K562 (cell line): ENCODE results near the gene SMAD5. TPM values are rescaled to one million over a fixed set of nuclear protein-coding genes. Genes with fewer than 3 reads are reported as not detected.

Experiments used
- ATAC-seq: fragments of 200-7000 bp; cut with Tn5 transposase; 3 replicates; pipeline ENCODE4 v1.9.1; 2020; ENCODE audit warnings: moderate library complexity
- BruUV-seq: library from RNA; stranded (reverse); fragments of 400-500 nt; replicated peaks from 2 replicates; lab custom pipeline; 2021; lab: Mats Ljungman, UMichigan
- CTCF ChIA-PET: fragments of 300-600 bp; formaldehyde crosslinking; extraction: SDS; loops from one replicate; lab custom pipeline; 2021; ENCODE audit warnings: low intra/inter-chr PET ratio; lab: Yijun Ruan, JAX
- POLR2A ChIA-PET: fragments of 300-600, 350-650 bp; sonication (Branson Sonifier 250); formaldehyde crosslinking; extraction: SDS; loops from one replicate; lab custom pipeline; 2021; ENCODE audit warnings: antibody characterized with exemption, inconsistent platforms; lab: Yijun Ruan, JAX
- DNase-seq, 4 experiments: peaks; one replicate each; pipeline versions ENCODE4 v3.0.0 to v3.0.0-alpha.2; 2011 to 2018; ENCODE audit warnings: low spot score in 3 of 4, mixed read lengths in 3 of 4; ENCODE audit errors: extremely low read depth in 1 of 4
- FAIRE-seq: peaks from 2 replicates; lab custom pipeline; 2011; peaks lifted over from hg19 to GRCh38; lab: Jason Lieb, UNC
- H2AFZ ChIP-seq: 2 replicates; pipeline ENCODE4 v1.6.0; 2011; ENCODE audit warnings: low read depth, low read length, control low read depth, inconsistent platforms
- H3K27ac ChIP-seq: fragments of 200-600 bp; 3 replicates; pipeline ENCODE4 v1.8.0; 2011; ENCODE audit warnings: low read depth, mild to moderate bottlenecking, control low read depth, inconsistent platforms, low read length, moderate library complexity, mixed read lengths; ENCODE audit errors: extremely low read depth
- H3K27me3 ChIP-seq, 2 experiments: fragments of 300-600 bp in 1 of 2; 2 replicates in 1 of 2; 3 replicates in 1 of 2; pipeline versions ENCODE4 v1.6.0 to v1.8.0; 2011; ENCODE audit warnings: inconsistent platforms in 2 of 2, low read length in 2 of 2, mild to moderate bottlenecking in 1 of 2, mixed read lengths in 1 of 2, moderate library complexity in 1 of 2; ENCODE audit not compliant: control insufficient read depth in 2 of 2, insufficient read depth in 2 of 2
- H3K36me3 ChIP-seq: fragments of 300-600 bp; 3 replicates; pipeline ENCODE4 v1.8.0; 2011; ENCODE audit warnings: mild to moderate bottlenecking, low read length, inconsistent platforms; ENCODE audit not compliant: control insufficient read depth, insufficient read depth
- H3K4me1 ChIP-seq, 2 experiments: fragments of 200-600 bp in 1 of 2; replicated peaks in 1 of 2; 2 replicates in 1 of 2; 3 replicates in 1 of 2; pipeline versions ENCODE4 v1.5.1 to v1.8.0; 2011; ENCODE audit warnings: inconsistent platforms in 2 of 2, low read length in 2 of 2, mild to moderate bottlenecking in 1 of 2, mixed read lengths in 1 of 2, moderate library complexity in 1 of 2; ENCODE audit not compliant: control insufficient read depth in 2 of 2, insufficient read depth in 2 of 2
- H3K4me2 ChIP-seq: 2 replicates; pipeline ENCODE4 v1.6.1; 2011; ENCODE audit warnings: low read length, control low read depth, inconsistent platforms, mixed read lengths; ENCODE audit not compliant: insufficient read depth
- H3K4me3 ChIP-seq: fragments of 200-600 bp; sonication (generic), shearing (Covaris generic); 2 replicates; pipeline ENCODE4 v1.5.1; 2016; ENCODE audit warnings: control low read depth, inconsistent platforms
- H3K79me2 ChIP-seq: fragments of 200-600 bp; 3 replicates; pipeline ENCODE4 v1.8.0; 2011; ENCODE audit warnings: low read length, inconsistent platforms; ENCODE audit not compliant: control insufficient read depth, insufficient read depth
- H3K9ac ChIP-seq, 2 experiments: 2 replicates each; pipeline versions ENCODE4 v1.6.0 to v1.6.1; 2011; ENCODE audit warnings: low read depth in 2 of 2, low read length in 2 of 2, control low read depth in 1 of 2, inconsistent platforms in 1 of 2, mild to moderate bottlenecking in 1 of 2, mixed read lengths in 1 of 2; ENCODE audit not compliant: insufficient read depth in 1 of 2
- H3K9me1 ChIP-seq: one replicate; pipeline ENCODE4 v1.6.0; 2011; ENCODE audit warnings: inconsistent platforms, mild to moderate bottlenecking, low read length, moderate library complexity; ENCODE audit not compliant: control insufficient read depth, insufficient read depth
- H3K9me3 ChIP-seq: replicated peaks from 2 replicates; pipeline ENCODE4 v1.5.1; 2011; ENCODE audit warnings: low read depth, low read length, inconsistent platforms; ENCODE audit not compliant: control insufficient read depth, insufficient read depth
- H4K20me1 ChIP-seq: replicated peaks from 2 replicates; pipeline ENCODE4 v1.6.1; 2011; ENCODE audit warnings: low read length, inconsistent platforms, mixed read lengths; ENCODE audit not compliant: control insufficient read depth, insufficient read depth
- CXXC5 ChIP-seq: fragments of 250-450 bp; sonication (Bioruptor Pico); IDR thresholded peaks from 2 replicates; pipeline ENCODE4 v1.8.0; 2022; ENCODE audit warnings: inconsistent platforms, mild to moderate bottlenecking, moderate library complexity
- ETV1 ChIP-seq: fragments of 450-650 bp; conservative IDR thresholded peaks from 2 replicates; pipeline ENCODE4 v1.6.1; 2016; ENCODE audit warnings: missing genetic modification characterization, control low read depth, low read depth, missing compliant biosample characterization
- L3MBTL2 ChIP-seq: fragments of 450-650 bp; IDR thresholded peaks from 2 replicates; pipeline ENCODE4 v1.6.1; 2016; ENCODE audit warnings: mild to moderate bottlenecking, moderate library complexity
- MEF2A ChIP-seq: IDR thresholded peaks from 2 replicates; pipeline ENCODE4 v1.6.1; 2011; ENCODE audit warnings: low read depth, mild to moderate bottlenecking, low read length, moderate library complexity; ENCODE audit not compliant: control insufficient read depth
- NRF1 ChIP-seq, 2 experiments: fragments of 450-650 bp; IDR thresholded peaks in 1 of 2; conservative IDR thresholded peaks in 1 of 2; 2 replicates each; pipeline ENCODE4 v1.6.1; 2014; ENCODE audit warnings: mild to moderate bottlenecking in 2 of 2
- ZNF766 ChIP-seq: fragments of 200-800 bp; sonication (Bioruptor generic); conservative IDR thresholded peaks from 2 replicates; pipeline ENCODE4 v1.6.1; 2016; ENCODE audit warnings: missing genetic modification characterization, missing compliant biosample characterization
- WGBS: fragments of 100-300 bp; shearing (Covaris generic); methylation state at CpG from one replicate; pipeline ENCODE4 v1.1.6; 2016; ENCODE audit warnings: low coverage, mixed read lengths; ENCODE audit not compliant: insufficient coverage; ENCODE audit errors: missing lambda C conversion rate; 5-methylcytosine and 5-hydroxymethylcytosine counted together
- in situ Hi-C: fragments of 300-500 bp; cut with MboI; formaldehyde crosslinking; loops from 4 replicates; pipeline ENCODE4 v1.15.0; 2018; ENCODE audit warnings: inconsistent platforms, mixed read lengths
- intact Hi-C: fragments of 100-400 bp; cut with micrococcal nuclease; formaldehyde crosslinking; loops from 2 replicates; pipeline ENCODE4 v1.14.2; 2022
- polyA plus RNA-seq, 8 experiments: library from polyadenylated mRNA; depleted of rRNA in 4 of 8; stranded (reverse) in 5 of 8; unstranded in 3 of 8; fragments of >200 nt; fragmentation: Nextera tagmentation in 2 of 8; fragmentation: Illumina TruSeq in 1 of 8; extraction: Ambion mirVana in 2 of 8; extraction: Trizol in 1 of 8; gene quantifications; 2 replicates each; pipeline versions ENCODE4 v1.2.1 to v1.2.3, GENCODE V29; 2011 to 2014; ENCODE audit warnings: inconsistent platforms in 1 of 8, missing spikeins in 1 of 8
- total RNA-seq, 7 experiments: library from RNA; depleted of rRNA in 6 of 7; stranded (reverse); fragments of >200 nt in 6 of 7; fragmentation: Illumina TruSeq in 2 of 7; extraction: Trizol in 2 of 7; gene quantifications; 2 replicates each; pipeline versions ENCODE4 v1.2.1 to v1.2.3, GENCODE V29; 2011 to 2021; ENCODE audit warnings: low replicate concordance in 1 of 7
- TF ChIP-seq, protein P1 (sequence below): sonication (generic); formaldehyde crosslinking; IDR thresholded peaks from 2 replicates; pipeline ENCODE4 v1.8.0; 2022; ENCODE audit warnings: missing genetic modification reagents, mild to moderate bottlenecking, moderate library complexity, borderline replicate concordance
- TF ChIP-seq, protein P2 (sequence below): sonication (generic); formaldehyde crosslinking; IDR thresholded peaks from 2 replicates; pipeline ENCODE4 v1.9.0; 2022; ENCODE audit warnings: mild to moderate bottlenecking, missing genetic modification reagents
- TF ChIP-seq, protein P3 (sequence below), 2 experiments: fragments of 450-650 bp; formaldehyde crosslinking in 1 of 2; IDR thresholded peaks; 2 replicates each; pipeline versions ENCODE4 v1.4.0 to v1.6.1; 2014 to 2020; ENCODE audit warnings: mild to moderate bottlenecking in 2 of 2, borderline replicate concordance in 1 of 2, low read depth in 1 of 2

The SMAD5 gene
- total and polyA plus RNA-seq, 9 of the 15 experiments (the other 6 are each of a cell fraction or from before 2014, with no cell fraction given) = 12.4 to 53.9 (median 20.3) TPM

DNA sequence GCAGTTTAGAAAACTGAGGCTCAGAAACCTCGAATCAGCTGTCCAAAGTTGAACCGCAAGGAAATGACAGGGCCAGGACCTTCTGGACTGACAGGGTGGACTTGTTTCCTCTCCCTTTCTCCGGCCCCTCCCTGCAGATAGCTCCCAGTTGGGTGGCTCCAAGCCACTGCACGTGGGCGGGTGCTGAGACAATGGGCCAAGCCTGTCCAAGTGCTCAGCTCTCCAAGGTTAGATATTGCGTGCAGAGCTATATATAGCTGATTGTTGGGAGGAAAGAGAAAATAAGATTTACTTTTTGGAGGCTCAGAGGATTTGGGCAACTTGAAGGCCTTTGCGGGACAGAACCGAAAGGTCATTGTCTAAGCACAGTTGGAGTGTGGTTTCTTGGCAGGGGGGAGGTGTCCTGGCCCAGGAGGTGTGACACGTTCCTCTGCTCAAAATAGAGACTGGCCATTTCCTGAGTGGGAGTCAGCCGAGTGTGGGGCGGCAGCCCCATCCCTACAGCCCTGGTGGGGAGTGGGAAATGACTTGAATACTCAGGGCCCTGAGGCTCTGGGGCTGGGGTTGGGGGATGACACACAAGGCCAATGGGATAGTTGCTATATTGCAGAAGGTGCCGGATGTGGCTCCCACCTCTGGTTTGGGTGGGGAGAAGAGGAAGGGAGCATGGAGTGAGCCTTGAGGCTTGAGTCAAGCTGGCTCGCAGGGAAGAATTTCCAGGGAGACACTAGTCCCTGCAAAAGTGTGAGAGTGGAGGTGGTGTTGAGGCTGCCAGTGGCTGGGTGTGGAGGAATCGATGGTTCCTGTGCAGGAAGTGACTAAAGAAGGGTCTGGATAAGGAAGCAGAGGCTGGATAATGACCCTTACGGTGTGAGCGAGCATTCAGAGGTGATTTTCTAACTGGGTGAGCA lies 44.4 kb upstream of the SMAD5 start (continued):
- TF ChIP-seq, protein P1, sequence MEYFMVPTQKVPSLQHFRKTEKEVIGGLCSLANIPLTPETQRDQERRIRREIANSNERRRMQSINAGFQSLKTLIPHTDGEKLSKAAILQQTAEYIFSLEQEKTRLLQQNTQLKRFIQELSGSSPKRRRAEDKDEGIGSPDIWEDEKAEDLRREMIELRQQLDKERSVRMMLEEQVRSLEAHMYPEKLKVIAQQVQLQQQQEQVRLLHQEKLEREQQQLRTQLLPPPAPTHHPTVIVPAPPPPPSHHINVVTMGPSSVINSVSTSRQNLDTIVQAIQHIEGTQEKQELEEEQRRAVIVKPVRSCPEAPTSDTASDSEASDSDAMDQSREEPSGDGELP (CRISPR knock-in tag) = peak; percentile 81; the same call in 1 of the 2 replicates
- 0 out of 4 replicates have a peak, but pooled peaks of 1 of the 2 experiments have one; percentile 16 for TF ChIP-seq NRF1 (conservative IDR thresholded peaks at IDR 0.05 in 1 of 2, IDR thresholded peaks at IDR 0.05 in 1 of 2)
- 0 out of 2 replicates have a peak, but pooled peaks have one; percentile 14 for TF ChIP-seq ZNF766
- TF ChIP-seq, protein P2, sequence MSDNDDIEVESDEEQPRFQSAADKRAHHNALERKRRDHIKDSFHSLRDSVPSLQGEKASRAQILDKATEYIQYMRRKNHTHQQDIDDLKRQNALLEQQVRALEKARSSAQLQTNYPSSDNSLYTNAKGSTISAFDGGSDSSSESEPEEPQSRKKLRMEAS (CRISPR knock-in tag) = peak; percentile 82
- TF ChIP-seq ETV1 = 0 out of 2 replicates have a peak, but pooled peaks have one; percentile 19
- peak; percentile 59; the same call in 1 of the 2 replicates for TF ChIP-seq MEF2A

GRCh38 chr5:136089791-136090190 lies 42.9 kb upstream of the SMAD5 start:
- Histone ChIP-seq H3K27me3 (no peaks in the 10 kb centered on the region), H3K9me3 (no peaks in the 10 kb centered on the region), H3K9me1 (no peaks in the 10 kb centered on the region), H3K9ac (no peak overlapping the region), H3K79me2 (no peaks in the 10 kb centered on the region), H3K4me1 (peaks cover 8 to 27% of the 10 kb centered on the region in 2 experiments), H3K36me3 (no peaks in the 10 kb centered on the region), H3K4me2 (no peak overlapping the region), H2AFZ (no peak overlapping the region), H3K27ac (no peak overlapping the region), H3K4me3 (no peak overlapping the region), H4K20me1 (no peaks in the 10 kb centered on the region)
- in situ Hi-C loops (no loop called here), intact Hi-C loops (no loop called here)
- ChIA-PET CTCF (no interaction called here), POLR2A (no interaction called here)
- ATAC-seq (peak; percentile 51), DNase-seq (no peak), FAIRE-seq (no peak)
- BruUV-seq = no TSS peak
- 19% methylated on average over 6 of the region's 7 CpGs for WGBS
- TF ChIP-seq, protein P3, sequence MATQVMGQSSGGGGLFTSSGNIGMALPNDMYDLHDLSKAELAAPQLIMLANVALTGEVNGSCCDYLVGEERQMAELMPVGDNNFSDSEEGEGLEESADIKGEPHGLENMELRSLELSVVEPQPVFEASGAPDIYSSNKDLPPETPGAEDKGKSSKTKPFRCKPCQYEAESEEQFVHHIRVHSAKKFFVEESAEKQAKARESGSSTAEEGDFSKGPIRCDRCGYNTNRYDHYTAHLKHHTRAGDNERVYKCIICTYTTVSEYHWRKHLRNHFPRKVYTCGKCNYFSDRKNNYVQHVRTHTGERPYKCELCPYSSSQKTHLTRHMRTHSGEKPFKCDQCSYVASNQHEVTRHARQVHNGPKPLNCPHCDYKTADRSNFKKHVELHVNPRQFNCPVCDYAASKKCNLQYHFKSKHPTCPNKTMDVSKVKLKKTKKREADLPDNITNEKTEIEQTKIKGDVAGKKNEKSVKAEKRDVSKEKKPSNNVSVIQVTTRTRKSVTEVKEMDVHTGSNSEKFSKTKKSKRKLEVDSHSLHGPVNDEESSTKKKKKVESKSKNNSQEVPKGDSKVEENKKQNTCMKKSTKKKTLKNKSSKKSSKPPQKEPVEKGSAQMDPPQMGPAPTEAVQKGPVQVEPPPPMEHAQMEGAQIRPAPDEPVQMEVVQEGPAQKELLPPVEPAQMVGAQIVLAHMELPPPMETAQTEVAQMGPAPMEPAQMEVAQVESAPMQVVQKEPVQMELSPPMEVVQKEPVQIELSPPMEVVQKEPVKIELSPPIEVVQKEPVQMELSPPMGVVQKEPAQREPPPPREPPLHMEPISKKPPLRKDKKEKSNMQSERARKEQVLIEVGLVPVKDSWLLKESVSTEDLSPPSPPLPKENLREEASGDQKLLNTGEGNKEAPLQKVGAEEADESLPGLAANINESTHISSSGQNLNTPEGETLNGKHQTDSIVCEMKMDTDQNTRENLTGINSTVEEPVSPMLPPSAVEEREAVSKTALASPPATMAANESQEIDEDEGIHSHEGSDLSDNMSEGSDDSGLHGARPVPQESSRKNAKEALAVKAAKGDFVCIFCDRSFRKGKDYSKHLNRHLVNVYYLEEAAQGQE (IDR thresholded peaks at IDR 0.05; ENCODE audit: borderline replicate concordance) = peak; percentile 91
- TF ChIP-seq, protein P3 (CRISPR knock-in tag; IDR thresholded peaks at IDR 0.05; ENCODE audit: low read depth) = peak; percentile 87
- TF ChIP-seq L3MBTL2 (0 out of 2 replicates have a peak, but pooled peaks have one; percentile 18), CXXC5 (CRISPR knock-in tag) (peak; percentile 10; the same call in 1 of the 2 replicates)
